HG03571 (cell line): ENCODE data around the gene PLA2G2D.

Experiments used
- ATAC-seq: cut with Tn5 transposase; IDR thresholded peaks from one replicate; pipeline ENCODE4 v1.9.1; 2021; ENCODE audit not compliant: unreplicated experiment

Gene PLA2G2D

DNA sequence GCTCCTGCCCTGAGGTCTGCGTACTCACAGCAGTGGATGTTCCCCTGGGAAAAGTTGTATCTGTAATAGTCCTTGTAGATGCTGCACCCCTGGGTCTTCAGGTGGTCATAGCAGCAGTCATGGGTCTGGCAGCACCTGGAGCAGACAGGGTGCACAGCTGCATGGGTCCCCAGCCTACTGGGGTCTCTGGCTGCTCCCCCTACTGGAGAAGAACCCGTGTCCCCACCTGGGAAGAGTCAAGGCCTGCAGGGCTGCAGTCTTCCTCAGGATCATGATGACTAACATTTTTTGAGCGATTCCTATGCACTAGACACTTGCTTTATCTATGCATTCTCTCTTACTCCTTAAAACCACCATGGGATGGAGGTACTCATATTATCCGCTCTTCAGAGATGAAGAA, 3.9 kb downstream of the PLA2G2D start:
- no peak for ATAC-seq

- ATAC-seq = no peak
These were observed 5.2 kb downstream of the PLA2G2D start for GRCh38 chr1:20114021-20114648.

- no peak for ATAC-seq
These were observed 6.9 kb downstream of the PLA2G2D start for GRCh38 chr1:20112279-20113000.

DNA sequence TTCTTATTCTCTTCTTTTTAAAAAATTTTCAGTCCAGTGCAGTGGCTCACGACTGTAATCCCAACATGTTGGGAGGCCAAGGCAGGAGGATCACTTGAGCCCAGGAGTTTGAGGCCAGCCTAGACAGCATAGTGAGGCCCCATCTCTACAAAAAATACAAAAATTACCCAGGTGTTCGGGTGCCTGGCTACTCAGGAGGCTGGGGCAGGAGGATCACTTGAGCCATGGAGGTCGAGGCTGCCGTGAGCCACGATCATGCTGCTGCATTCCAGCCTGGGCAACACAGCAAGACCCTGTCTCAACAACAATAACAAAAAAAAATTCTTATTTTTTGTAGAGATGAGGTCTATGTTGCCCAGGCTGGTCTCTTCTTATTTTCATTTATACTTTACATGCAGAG, 7.9 kb downstream of the PLA2G2D start:
- no peak for ATAC-seq

GRCh38 chr1:20110679-20111078, 8.7 kb downstream of the PLA2G2D start:
- no peak for ATAC-seq

- ATAC-seq = no peak
These were observed 10.0 kb downstream of the PLA2G2D start for GRCh38 chr1:20109223-20109856.

DNA sequence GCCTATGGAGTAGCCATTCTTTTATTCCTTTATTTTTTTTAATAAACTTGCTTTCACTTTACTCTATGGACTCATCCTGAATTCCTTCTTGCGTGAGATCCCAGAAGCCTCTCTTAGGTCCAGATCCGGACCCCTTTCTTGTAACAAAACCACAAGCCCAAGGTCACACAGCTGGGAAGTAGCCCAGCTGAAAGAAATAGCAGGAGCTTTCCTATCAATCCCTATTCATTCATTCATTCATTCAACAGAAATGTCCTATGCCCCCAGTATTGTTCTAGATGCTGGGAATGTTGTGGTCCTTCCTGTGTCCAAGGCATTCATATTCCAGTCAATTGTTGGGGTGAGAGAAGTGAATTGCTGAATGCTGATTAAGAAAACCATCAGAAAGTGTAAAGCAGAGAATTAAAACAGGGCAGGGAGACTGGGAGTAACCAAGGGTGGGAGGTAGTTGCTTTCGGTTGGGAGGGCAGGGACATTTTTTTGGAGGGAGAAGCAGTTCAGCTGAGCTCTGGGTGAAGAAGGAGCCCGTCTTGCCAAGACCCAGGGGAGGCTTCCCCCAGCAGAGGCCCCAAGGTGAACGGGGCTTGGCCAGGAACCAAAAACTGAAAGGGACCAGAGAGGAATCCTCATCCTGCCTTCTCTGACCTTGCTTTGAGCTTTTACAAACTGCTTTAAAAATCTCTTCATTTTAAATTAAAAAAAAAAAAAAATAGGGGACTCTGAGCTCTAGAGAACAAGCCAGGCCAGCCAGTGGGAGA, 10.8 kb downstream of the PLA2G2D start:
- no peak for ATAC-seq

DNA sequence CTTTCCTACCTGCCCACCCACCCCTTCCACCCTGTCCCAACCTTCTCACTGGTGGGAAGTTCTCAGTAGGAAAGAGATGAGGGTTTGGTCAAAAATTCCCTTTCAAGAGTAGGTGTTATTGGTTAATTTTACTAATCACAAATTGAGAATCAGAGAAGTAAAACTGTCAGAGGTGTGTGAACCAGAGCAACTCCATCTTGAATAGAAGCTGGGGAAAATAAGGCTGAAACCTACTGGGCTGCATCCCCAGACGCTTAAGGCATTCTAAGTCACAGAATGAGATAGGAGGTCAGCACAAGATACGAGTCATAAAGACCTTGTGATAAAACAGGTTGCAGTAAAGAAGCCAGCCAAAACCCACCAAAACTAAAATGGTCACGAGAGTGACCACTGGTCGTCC, 11.5 kb downstream of the PLA2G2D start:
- ATAC-seq = no peak

DNA sequence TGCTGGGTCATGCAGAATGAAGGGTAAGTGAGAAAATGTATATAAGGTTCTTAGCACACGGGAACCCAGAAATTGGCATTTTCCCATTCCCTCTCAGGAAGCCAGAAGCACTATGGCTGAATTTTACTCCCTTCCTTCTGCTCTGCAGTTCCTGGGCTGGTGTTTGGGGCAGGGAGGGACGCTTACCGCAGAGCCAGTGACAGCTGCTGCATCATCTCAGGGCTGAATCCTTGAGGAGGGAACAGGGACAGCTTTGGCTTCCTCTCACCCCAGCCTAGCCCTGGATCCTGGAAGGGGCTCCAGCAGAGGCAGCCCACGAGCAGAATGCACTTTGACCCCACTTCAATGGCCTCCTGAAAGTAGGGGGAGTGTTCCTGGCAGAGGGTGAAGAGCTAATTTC, 12.0 kb downstream of the PLA2G2D start:
- ATAC-seq = no peak

- no peak for ATAC-seq
These were observed 13.5 kb downstream of the PLA2G2D start for GRCh38 chr1:20105856-20106255.

DNA sequence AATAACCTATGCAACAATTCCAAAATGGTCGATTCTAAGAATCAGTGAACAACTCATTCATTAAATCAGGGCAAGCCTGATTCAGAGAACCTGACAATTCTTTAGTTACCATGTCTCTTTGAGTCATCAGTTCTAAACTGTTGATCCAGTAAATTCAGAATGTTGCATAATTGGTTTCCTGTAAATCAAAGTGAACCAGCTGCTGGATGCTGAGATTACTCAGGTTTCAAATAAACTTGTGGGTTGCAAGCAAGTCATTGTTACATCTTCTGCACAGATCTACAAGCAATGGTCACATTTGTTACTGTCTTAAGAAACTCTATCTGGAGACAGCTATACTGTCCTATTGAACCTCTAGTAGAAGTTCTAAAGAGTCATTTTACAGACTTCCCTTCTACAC, 16.5 kb downstream of the PLA2G2D start:
- ATAC-seq = no peak

DNA sequence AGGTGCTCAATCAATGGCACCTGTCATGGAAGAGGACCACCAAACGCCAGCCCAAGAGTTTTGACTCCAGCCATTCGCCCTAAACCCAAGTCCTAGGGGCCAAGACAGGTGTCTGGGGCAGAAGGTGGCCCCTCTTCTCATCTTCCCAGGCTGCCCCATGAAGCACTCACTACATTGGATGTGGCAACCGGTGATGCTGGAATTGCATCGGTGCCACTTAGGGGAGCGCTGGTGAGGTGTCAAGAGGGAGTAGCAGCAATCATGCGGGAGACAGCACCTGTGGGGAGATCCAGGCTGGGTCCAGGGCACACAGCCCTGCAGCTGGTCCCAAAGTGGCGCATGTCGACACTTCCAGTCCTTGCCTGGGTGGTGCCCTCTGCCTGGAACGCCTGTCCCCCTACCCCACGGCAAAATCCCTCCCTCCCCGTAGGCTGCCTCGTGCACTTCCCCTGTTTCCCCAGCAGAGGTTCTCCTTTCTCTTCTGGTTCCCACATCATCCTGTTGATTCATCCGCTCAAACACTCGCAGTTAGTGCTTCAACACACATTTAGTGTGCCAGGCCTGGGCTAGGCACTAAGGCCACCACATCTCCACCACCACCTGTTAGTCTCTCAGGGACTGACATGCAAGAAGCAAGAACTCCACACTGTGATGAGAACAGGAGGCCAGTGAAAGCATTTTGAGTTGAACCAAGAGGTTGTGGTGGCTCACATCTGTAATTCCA, 18.5 kb downstream of the PLA2G2D start:
- ATAC-seq = no peak

- ATAC-seq = no peak
These were observed 19.8 kb downstream of the PLA2G2D start for GRCh38 chr1:20099533-20099932.

GRCh38 chr1:20096840-20097447, 22.4 kb downstream of the PLA2G2D start:
- ATAC-seq = no peak

- no peak for ATAC-seq
These were observed 23.5 kb downstream of the PLA2G2D start for GRCh38 chr1:20095564-20096434.

DNA sequence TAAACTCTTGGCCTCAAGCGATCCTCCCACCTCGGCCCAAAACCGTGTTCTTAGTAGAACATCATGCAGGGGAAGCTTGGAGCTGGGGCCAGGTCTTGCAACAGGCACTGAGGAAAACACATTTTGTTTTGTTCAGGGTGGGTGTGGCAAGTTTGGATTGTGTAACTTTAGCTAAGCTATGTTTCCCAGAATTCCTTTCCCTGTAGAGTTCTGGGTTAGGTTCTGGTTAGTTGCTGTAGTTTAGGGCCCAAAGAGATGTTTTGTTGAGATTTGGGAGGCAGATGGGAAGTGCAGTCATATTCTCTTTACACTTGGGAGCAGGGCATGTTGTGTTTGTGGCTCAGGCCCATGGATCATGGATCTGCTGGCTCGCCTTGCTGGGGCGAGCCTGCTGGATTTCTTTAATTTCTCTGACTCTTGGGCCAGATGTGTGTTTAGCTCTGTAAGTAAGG, 25.4 kb downstream of the PLA2G2D start:
- no peak for ATAC-seq

- ATAC-seq = no peak
These were observed 26.0 kb downstream of the PLA2G2D start for GRCh38 chr1:20093303-20093702.

DNA sequence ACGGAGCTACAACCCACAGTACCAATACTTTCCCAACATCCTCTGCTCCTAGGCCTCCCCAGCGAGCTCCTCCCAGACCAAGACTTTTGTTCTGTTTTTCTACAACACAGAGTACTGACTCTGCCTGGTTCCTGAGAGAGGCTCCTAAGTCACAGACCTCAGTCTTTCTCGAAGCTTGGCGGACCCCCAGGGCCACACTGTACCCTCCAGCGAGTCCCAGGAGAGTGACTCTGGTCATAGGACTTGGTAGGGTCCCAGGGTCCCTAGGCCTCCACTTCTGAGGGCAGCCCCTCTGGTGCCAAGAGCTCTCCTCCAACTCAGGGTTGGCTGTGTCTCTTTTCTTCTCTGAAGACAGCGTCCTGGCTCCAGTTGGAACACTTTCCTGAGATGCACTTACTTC, 28.7 kb downstream of the PLA2G2D start:
- ATAC-seq = no peak

DNA sequence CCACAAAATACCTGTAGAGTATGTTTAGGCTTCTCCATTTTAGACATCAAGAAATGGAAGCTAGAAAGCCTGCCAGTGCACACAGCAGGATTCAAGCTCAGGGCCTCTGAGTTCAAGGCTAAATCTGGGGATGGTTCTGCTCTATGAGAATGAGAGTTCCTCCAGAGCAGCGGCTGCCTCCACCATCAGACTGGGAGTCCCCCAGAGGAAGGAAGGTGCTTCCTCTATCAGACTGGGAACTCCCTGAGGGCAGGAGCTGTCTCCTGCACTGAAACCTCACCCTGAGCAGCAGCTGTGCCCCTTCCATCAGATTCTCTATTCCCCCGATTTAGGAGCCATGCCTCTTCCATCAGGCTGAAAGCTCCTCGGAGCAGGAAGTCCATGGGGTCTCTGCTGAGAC, 29.2 kb downstream of the PLA2G2D start:
- ATAC-seq = no peak
